K562 (cell line): ENCODE measurements around the gene TLR8. TPM values are rescaled to one million over a fixed set of nuclear protein-coding genes. Genes with fewer than 3 reads are reported as not detected.

Source experiments
- KDM1A ChIP-seq, 2 experiments: fragments of 450-650 bp; IDR thresholded peaks; 2 replicates each; pipeline ENCODE4 v1.6.1; 2016; ENCODE audit warnings: mild to moderate bottlenecking in 2 of 2
- MED1 ChIP-seq: sonication (generic); formaldehyde crosslinking; IDR thresholded peaks from 2 replicates; pipeline ENCODE4 v1.8.1; 2023; ENCODE audit warnings: missing genetic modification reagents, borderline replicate concordance
- MGA ChIP-seq: fragments of 450-650 bp; IDR thresholded peaks from 2 replicates; pipeline ENCODE4 v1.6.1; 2016; ENCODE audit warnings: mild to moderate bottlenecking, moderate library complexity
- NFATC3 ChIP-seq: fragments of 450-650 bp; IDR thresholded peaks from 2 replicates; pipeline ENCODE4 v1.6.1; 2017; ENCODE audit warnings: mild to moderate bottlenecking
- NFRKB ChIP-seq: fragments of 450-650 bp; IDR thresholded peaks from 2 replicates; pipeline ENCODE4 v1.6.1; 2016; ENCODE audit warnings: low read depth
- NFXL1 ChIP-seq: fragments of 450-650 bp; formaldehyde crosslinking; IDR thresholded peaks from 2 replicates; pipeline ENCODE4 v1.4.0; 2021; ENCODE audit warnings: mild to moderate bottlenecking
- PCBP1 ChIP-seq: fragments of 200-400 bp; formaldehyde crosslinking; IDR thresholded peaks from 2 replicates; pipeline ENCODE4 v1.6.1; 2018; ENCODE audit warnings: mild to moderate bottlenecking, low read depth, low read length; ENCODE audit not compliant: poor library complexity, severe bottlenecking
- POLR2AphosphoS2 ChIP-seq: IDR thresholded peaks from 2 replicates; pipeline ENCODE4 v1.6.1; 2012; ENCODE audit warnings: low read length, improper control_type of control experiment
- RFX5 ChIP-seq: IDR thresholded peaks from 2 replicates; pipeline ENCODE4 v1.6.1; 2011; ENCODE audit warnings: low read depth, mild to moderate bottlenecking, improper control_type of control experiment, low read length
- TCF7 ChIP-seq: sonication (generic); IDR thresholded peaks from 2 replicates; pipeline ENCODE4 v1.6.1; 2016; ENCODE audit warnings: antibody characterized with exemption, borderline replicate concordance
- ZNF184 ChIP-seq: sonication (generic); formaldehyde crosslinking; IDR thresholded peaks from 2 replicates; pipeline ENCODE4 v1.5.0; 2020; ENCODE audit warnings: missing genetic modification reagents
- ZNF232 ChIP-seq: sonication (generic); formaldehyde crosslinking; IDR thresholded peaks from 2 replicates; pipeline ENCODE4 v1.8.0; 2022; ENCODE audit warnings: mild to moderate bottlenecking, missing genetic modification reagents
- ZNF311 ChIP-seq: fragments of 250-450 bp; sonication (Bioruptor Pico); IDR thresholded peaks from 2 replicates; pipeline ENCODE4 v1.4.0; 2020; ENCODE audit warnings: mild to moderate bottlenecking, moderate library complexity
- ZNF444 ChIP-seq: fragments of 250-450 bp; sonication (Bioruptor Pico); IDR thresholded peaks from 2 replicates; pipeline ENCODE4 v1.4.0; 2020; ENCODE audit warnings: mild to moderate bottlenecking, moderate library complexity
- ZNF512 ChIP-seq: IDR thresholded peaks from 2 replicates; pipeline ENCODE4 v1.6.1; 2016; ENCODE audit warnings: missing genetic modification characterization, missing compliant biosample characterization
- ZNF586 ChIP-seq: fragments of 450-650 bp; formaldehyde crosslinking; conservative IDR thresholded peaks from 2 replicates; pipeline ENCODE4 v1.4.0; 2020; ENCODE audit warnings: mild to moderate bottlenecking, moderate library complexity
- ZNF764 ChIP-seq: fragments of 250-450 bp; sonication (Bioruptor Pico); IDR thresholded peaks from 2 replicates; pipeline ENCODE4 v1.4.0; 2020; ENCODE audit warnings: low read depth, mild to moderate bottlenecking, moderate library complexity
- ZZZ3 ChIP-seq: fragments of 450-650 bp; IDR thresholded peaks from 2 replicates; pipeline ENCODE4 v1.6.1; 2016; ENCODE audit warnings: antibody characterized with exemption, mild to moderate bottlenecking, moderate library complexity
- polyA plus RNA-seq, 8 experiments: library from polyadenylated mRNA; depleted of rRNA in 4 of 8; stranded (reverse) in 5 of 8; unstranded in 3 of 8; fragments of >200 nt; fragmentation: Nextera tagmentation in 2 of 8; fragmentation: Illumina TruSeq in 1 of 8; extraction: Ambion mirVana in 2 of 8; extraction: Trizol in 1 of 8; gene quantifications; 2 replicates each; pipeline versions ENCODE4 v1.2.1 to v1.2.3, GENCODE V29; 2011 to 2014; ENCODE audit warnings: inconsistent platforms in 1 of 8, missing spikeins in 1 of 8
- total RNA-seq, 7 experiments: library from RNA; depleted of rRNA in 6 of 7; stranded (reverse); fragments of >200 nt in 6 of 7; fragmentation: Illumina TruSeq in 2 of 7; extraction: Trizol in 2 of 7; gene quantifications; 2 replicates each; pipeline versions ENCODE4 v1.2.1 to v1.2.3, GENCODE V29; 2011 to 2021; ENCODE audit warnings: low replicate concordance in 1 of 7

TLR8 gene
- total and polyA plus RNA-seq, 9 of the 15 experiments (the other 6 are each of a cell fraction or from before 2014, with no cell fraction given): not detected

GRCh38 chrX:12949927-12950656, 43.7 kb downstream of the TLR8 start (continued):
- TF ChIP-seq MGA (peak; percentile 92), PCBP1 (no peak), NFATC3 (no peak), ZNF232 (CRISPR knock-in tag) (no peak), ZNF764 (no peak), KDM1A (IDR thresholded peaks at IDR 0.05) (no peak), MED1 (CRISPR knock-in tag) (no peak), ZNF311 (no peak), ZZZ3 (no peak), ZNF444 (CRISPR knock-in tag) (no peak), NFXL1 (CRISPR knock-in tag) (no peak), RFX5 (no peak), NFRKB (no peak; the same call in 1 of the 2 replicates), ZNF586 (CRISPR knock-in tag) (no peak), POLR2AphosphoS2 (no peak), TCF7 (no peak), ZNF184 (CRISPR knock-in tag) (no peak), ZNF512 (no peak)
